ENCODE data around the gene ATP4A.

Gene ATP4A

GRCh38 chr19:35533822-35534392 lies 29.6 kb downstream of the ATP4A start:
- no peak overlapping the region for H3K27ac ChIP-seq (ENCODE audit: low read depth, low read length)
- H3K9me3 ChIP-seq (ENCODE audit: insufficient read depth, low read depth, low read length) = no peaks in the 10 kb centered on the region
- no peak overlapping the region; the same call in 1 of the 2 replicates for H3K4me3 ChIP-seq (ENCODE audit: low read length)
- no peaks in the 10 kb centered on the region for H3K36me3 ChIP-seq (ENCODE audit: insufficient read depth, low read length)
- 83% methylated on average over 30 of the region's 30 CpGs for WGBS
- H3K4me1 ChIP-seq (ENCODE audit: insufficient read depth, low read length) = peaks cover 8% of the 10 kb centered on the region; the same call in 1 of the 2 replicates
- no peak overlapping the region for H3K9ac ChIP-seq (ENCODE audit: low read depth, low read length)
- no peaks in the 10 kb centered on the region for H3K27me3 ChIP-seq (ENCODE audit: insufficient read depth, low read length)

- Histone ChIP-seq H3K27me3 (ENCODE audit: insufficient read depth, low read length) (no peaks in the 10 kb centered on the region), H3K9ac (ENCODE audit: low read depth, low read length) (no peak within 1 kb of the TSS), H3K36me3 (ENCODE audit: insufficient read depth, low read length) (no peaks in the 10 kb centered on the region), H3K4me3 (ENCODE audit: low read length) (no peak within 1 kb of the TSS; the same call in 1 of the 2 replicates), H3K9me3 (ENCODE audit: insufficient read depth, low read depth, low read length) (no peaks in the 10 kb centered on the region), H3K27ac (ENCODE audit: low read depth, low read length) (no peak within 1 kb of the TSS), H3K4me1 (ENCODE audit: insufficient read depth, low read length) (peaks cover 8% of the 10 kb centered on the region; the same call in 1 of the 2 replicates)
- WGBS = 89% methylated on average over 38 of the region's 39 CpGs
Measured at GRCh38 chr19:35533201-35533821, 30.1 kb downstream of the ATP4A start, which contains the start of gene GAPDHS. Gene GAPDHS, plus strand, starts transcription at chr19:35533456. Its CDS starts 72 bp downstream, at chr19:35533528.

GRCh38 chr19:35531291-35531690 lies 32.2 kb downstream of the ATP4A start:
- H3K36me3 ChIP-seq (ENCODE audit: insufficient read depth, low read length) = no peaks in the 10 kb centered on the region
- no peaks in the 10 kb centered on the region; the same call in 1 of the 2 replicates for H3K27me3 ChIP-seq (ENCODE audit: insufficient read depth, low read length)
- H3K9ac ChIP-seq (ENCODE audit: low read depth, low read length) = no peak overlapping the region
- H3K4me1 ChIP-seq (ENCODE audit: insufficient read depth, low read length) = 0 out of 2 replicates have a peak, but pooled peaks cover 3% of the 10 kb centered on the region
- H3K9me3 ChIP-seq (ENCODE audit: insufficient read depth, low read depth, low read length) = no peaks in the 10 kb centered on the region
- H3K4me3 ChIP-seq (ENCODE audit: low read length) = no peak overlapping the region
- WGBS = 33% methylated on average over 5 of the region's 6 CpGs
- H3K27ac ChIP-seq (ENCODE audit: low read depth, low read length) = no peak overlapping the region

GRCh38 chr19:35529241-35530218 lies 33.9 kb downstream of the ATP4A start:
- no peak overlapping the region for H3K4me3 ChIP-seq (ENCODE audit: low read length)
- peaks cover 14% of the 10 kb centered on the region for H3K27me3 ChIP-seq (ENCODE audit: insufficient read depth, low read length)
- no peak overlapping the region for H3K27ac ChIP-seq (ENCODE audit: low read depth, low read length)
- peaks cover 10% of the 10 kb centered on the region; the same call in 1 of the 2 replicates for H3K4me1 ChIP-seq (ENCODE audit: insufficient read depth, low read length)
- no peaks in the 10 kb centered on the region for H3K36me3 ChIP-seq (ENCODE audit: insufficient read depth, low read length)
- H3K9ac ChIP-seq (ENCODE audit: low read depth, low read length) = no peak overlapping the region
- WGBS = 87% methylated on average over 19 of the region's 19 CpGs
- no peaks in the 10 kb centered on the region for H3K9me3 ChIP-seq (ENCODE audit: insufficient read depth, low read depth, low read length)

GRCh38 chr19:35528218-35529038 lies 35.0 kb downstream of the ATP4A start, which contains the start of gene SBSN:
Gene SBSN, minus strand, starts transcription at chr19:35528311. Its CDS starts 30 bp downstream, at chr19:35528281.
- 89% methylated on average over 8 of the region's 11 CpGs for WGBS
- Histone ChIP-seq H3K27ac (ENCODE audit: low read depth, low read length) (no peak within 1 kb of the TSS), H3K27me3 (ENCODE audit: insufficient read depth, low read length) (peaks cover 14% of the 10 kb centered on the region), H3K9me3 (ENCODE audit: insufficient read depth, low read depth, low read length) (no peaks in the 10 kb centered on the region), H3K4me3 (ENCODE audit: low read length) (no peak within 1 kb of the TSS), H3K4me1 (ENCODE audit: insufficient read depth, low read length) (peaks cover 17% of the 10 kb centered on the region; the same call in 1 of the 2 replicates), H3K9ac (ENCODE audit: low read depth, low read length) (no peak within 1 kb of the TSS), H3K36me3 (ENCODE audit: insufficient read depth, low read length) (no peaks in the 10 kb centered on the region)

GRCh38 chr19:35525873-35526272 lies 37.6 kb downstream of the ATP4A start:
- no peak overlapping the region for H3K27ac ChIP-seq (ENCODE audit: low read depth, low read length)
- WGBS = 91% methylated on average over 4 of the region's 4 CpGs
- H3K4me3 ChIP-seq (ENCODE audit: low read length) = no peak overlapping the region
- no peaks in the 10 kb centered on the region for H3K36me3 ChIP-seq (ENCODE audit: insufficient read depth, low read length)
- H3K27me3 ChIP-seq (ENCODE audit: insufficient read depth, low read length) = peaks cover 14% of the 10 kb centered on the region
- no peak overlapping the region for H3K9ac ChIP-seq (ENCODE audit: low read depth, low read length)
- peaks cover 22% of the 10 kb centered on the region for H3K4me1 ChIP-seq (ENCODE audit: insufficient read depth, low read length)
- no peaks in the 10 kb centered on the region for H3K9me3 ChIP-seq (ENCODE audit: insufficient read depth, low read depth, low read length)

GRCh38 chr19:35524181-35524837 lies 39.1 kb downstream of the ATP4A start:
- Histone ChIP-seq H3K36me3 (ENCODE audit: insufficient read depth, low read length) (no peaks in the 10 kb centered on the region), H3K27ac (ENCODE audit: low read depth, low read length) (no peak overlapping the region), H3K9ac (ENCODE audit: low read depth, low read length) (no peak overlapping the region), H3K4me3 (ENCODE audit: low read length) (peak overlapping the region; percentile 37), H3K4me1 (ENCODE audit: insufficient read depth, low read length) (peaks cover 22% of the 10 kb centered on the region), H3K9me3 (ENCODE audit: insufficient read depth, low read depth, low read length) (no peaks in the 10 kb centered on the region), H3K27me3 (ENCODE audit: insufficient read depth, low read length) (peaks cover 14% of the 10 kb centered on the region)
- 15% methylated on average over 11 of the region's 11 CpGs for WGBS

GRCh38 chr19:35522745-35523327 lies 40.6 kb downstream of the ATP4A start:
- no peak overlapping the region for H3K27ac ChIP-seq (ENCODE audit: low read depth, low read length)
- H3K9ac ChIP-seq (ENCODE audit: low read depth, low read length) = no peak overlapping the region
- 83% methylated on average over 12 of the region's 12 CpGs for WGBS
- H3K27me3 ChIP-seq (ENCODE audit: insufficient read depth, low read length) = peaks cover 14% of the 10 kb centered on the region
- H3K4me3 ChIP-seq (ENCODE audit: low read length) = no peak overlapping the region
- peaks cover 22% of the 10 kb centered on the region for H3K4me1 ChIP-seq (ENCODE audit: insufficient read depth, low read length)
- H3K36me3 ChIP-seq (ENCODE audit: insufficient read depth, low read length) = no peaks in the 10 kb centered on the region
- H3K9me3 ChIP-seq (ENCODE audit: insufficient read depth, low read depth, low read length) = no peaks in the 10 kb centered on the region

- Histone ChIP-seq H3K36me3 (ENCODE audit: insufficient read depth, low read length) (no peaks in the 10 kb centered on the region), H3K27me3 (ENCODE audit: insufficient read depth, low read length) (peaks cover 14% of the 10 kb centered on the region), H3K4me1 (ENCODE audit: insufficient read depth, low read length) (peaks cover 22% of the 10 kb centered on the region), H3K27ac (ENCODE audit: low read depth, low read length) (no peak overlapping the region), H3K9me3 (ENCODE audit: insufficient read depth, low read depth, low read length) (no peaks in the 10 kb centered on the region), H3K9ac (ENCODE audit: low read depth, low read length) (no peak overlapping the region), H3K4me3 (ENCODE audit: low read length) (no peak overlapping the region)
- WGBS = 63% methylated on average over 16 of the region's 16 CpGs
Measured at GRCh38 chr19:35521124-35521743, 42.2 kb downstream of the ATP4A start.

Measured in HUES64 (cell line).